Subcutaneous abdominal adipose tissue (tissue), 5 donors: ENCODE measurements around the gene PTGR3.
A peak's percentile ranks its signal among the peaks of the same experiment; 100 is the strongest.

Experiments
- H3K27ac ChIP-seq: one replicate; pipeline ENCODE4 v1.7.0; 2013; ENCODE audit warnings: low read depth, mild to moderate bottlenecking, inconsistent platforms, low read length, moderate library complexity
- H3K27me3 ChIP-seq, 5 donors: one replicate each; pipeline ENCODE4 v1.7.0; 2013; ENCODE audit warnings: low read length in 5 of 5, inconsistent platforms in 1 of 5; ENCODE audit not compliant: control insufficient read depth in 5 of 5, insufficient read depth in 4 of 5
- H3K36me3 ChIP-seq, 5 donors: one replicate each; pipeline ENCODE4 v1.7.0; 2013; ENCODE audit warnings: low read length in 5 of 5; ENCODE audit not compliant: control insufficient read depth in 5 of 5, insufficient read depth in 5 of 5
- H3K4me1 ChIP-seq, 5 donors: one replicate each; pipeline ENCODE4 v1.7.0; 2013; ENCODE audit warnings: low read length in 5 of 5, mild to moderate bottlenecking in 3 of 5, moderate library complexity in 1 of 5; ENCODE audit not compliant: control insufficient read depth in 5 of 5, insufficient read depth in 5 of 5
- H3K4me3 ChIP-seq, 5 donors: one replicate each; pipeline ENCODE4 v1.7.0; 2013; ENCODE audit warnings: low read length in 5 of 5, low read depth in 1 of 5
- H3K9ac ChIP-seq, 5 donors: one replicate each; pipeline ENCODE4 v1.7.0; 2013; ENCODE audit warnings: low read length in 5 of 5, mild to moderate bottlenecking in 4 of 5, moderate library complexity in 3 of 5
- H3K9me3 ChIP-seq, 5 donors: one replicate each; pipeline ENCODE4 v1.7.0; 2013; ENCODE audit warnings: low read length in 5 of 5; ENCODE audit not compliant: control insufficient read depth in 5 of 5
- donor health status: healthy.
- donor health status: healthy.
- donor health status: healthy.
- donor health status: healthy.
- donor health status: healthy.

Gene PTGR3, protein sequence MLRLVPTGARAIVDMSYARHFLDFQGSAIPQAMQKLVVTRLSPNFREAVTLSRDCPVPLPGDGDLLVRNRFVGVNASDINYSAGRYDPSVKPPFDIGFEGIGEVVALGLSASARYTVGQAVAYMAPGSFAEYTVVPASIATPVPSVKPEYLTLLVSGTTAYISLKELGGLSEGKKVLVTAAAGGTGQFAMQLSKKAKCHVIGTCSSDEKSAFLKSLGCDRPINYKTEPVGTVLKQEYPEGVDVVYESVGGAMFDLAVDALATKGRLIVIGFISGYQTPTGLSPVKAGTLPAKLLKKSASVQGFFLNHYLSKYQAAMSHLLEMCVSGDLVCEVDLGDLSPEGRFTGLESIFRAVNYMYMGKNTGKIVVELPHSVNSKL

DNA sequence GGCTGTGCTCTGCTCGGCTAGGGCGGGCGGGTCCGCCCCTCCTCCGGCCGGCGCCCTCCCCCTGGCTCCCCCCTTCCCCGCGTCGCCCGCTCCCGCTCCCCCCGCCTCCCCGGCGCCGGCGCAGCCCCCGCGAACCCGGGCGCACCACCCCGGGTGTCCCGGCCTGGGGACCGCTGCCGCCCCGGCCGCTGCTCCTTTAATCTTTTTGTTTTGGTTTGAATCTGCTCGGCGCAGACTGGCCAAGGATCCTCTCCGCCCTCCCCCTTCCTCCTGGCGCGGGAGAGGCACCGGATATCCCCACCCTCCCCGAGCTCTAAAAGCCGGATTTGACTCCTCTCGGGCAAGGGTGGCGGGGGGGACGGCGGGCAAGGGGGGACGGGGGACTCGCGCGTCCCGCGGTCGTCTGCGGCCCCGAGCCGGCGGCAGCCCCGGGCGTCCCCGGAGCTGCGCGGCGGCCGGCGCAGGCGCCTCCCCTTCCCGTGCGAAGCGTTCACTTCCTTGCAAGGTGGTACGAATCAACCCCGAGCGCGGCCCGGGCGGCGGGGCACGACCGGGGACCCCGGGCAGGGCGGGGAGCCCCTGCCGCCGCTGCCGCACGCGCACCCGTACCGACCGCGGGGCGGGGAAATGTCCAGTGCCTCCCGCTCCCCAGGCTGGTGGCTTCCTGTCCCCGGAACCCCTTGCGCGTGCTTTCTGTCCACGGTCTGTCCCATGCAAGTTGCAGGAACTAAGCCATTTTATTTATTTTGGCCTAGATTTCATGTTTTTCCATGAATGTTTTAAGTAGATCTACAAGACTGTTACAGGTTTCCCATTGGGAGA, at the start of gene PTGR3:
TSS of gene PTGR3 (minus strand) at position 11 of the 822 bp plus-strand sequence. CDS start 81 bp downstream, outside the sequence.
- peak within 1 kb of the TSS; percentile 91 for H3K27ac ChIP-seq
- no peaks in the 10 kb centered on the region for H3K27me3 ChIP-seq
- H3K4me1 ChIP-seq: peaks cover 2 to 75% (median 66%) of the 10 kb centered on the region in 5 donors

GRCh38 chr18:75257605-75258004, 48.7 kb upstream of the PTGR3 start:
- H3K9ac ChIP-seq: no peak overlapping the region

More for the DNA sequence above, at the start of gene PTGR3:
- peak within 1 kb of the TSS; percentile 44 to 87 (median 80) for H3K9ac ChIP-seq
- H3K4me3 ChIP-seq: peak within 1 kb of the TSS; percentile 70 to 99 (median 96)
- no peaks in the 10 kb centered on the region for H3K9me3 ChIP-seq
- H3K36me3 ChIP-seq: no peaks in the 10 kb centered on the region

GRCh38 chr18:75256376-75256775, 47.4 kb upstream of the PTGR3 start:
- H3K27me3 ChIP-seq: no peaks in the 10 kb centered on the region
- peaks cover 0 to 4% (median 0%) of the 10 kb centered on the region in 5 donors for H3K36me3 ChIP-seq
- H3K9ac ChIP-seq: no peak overlapping the region
- H3K4me1 ChIP-seq: peaks cover 4 to 39% (median 30%) of the 10 kb centered on the region in 5 donors
- H3K4me3 ChIP-seq: no peak overlapping the region
- no peaks in the 10 kb centered on the region for H3K9me3 ChIP-seq
- H3K27ac ChIP-seq: no peak overlapping the region

More at GRCh38 chr18:75257605-75258004, 48.7 kb upstream of the PTGR3 start:
- no peak overlapping the region for H3K4me3 ChIP-seq
- H3K27me3 ChIP-seq: no peaks in the 10 kb centered on the region
- peaks cover 4 to 27% (median 19%) of the 10 kb centered on the region in 5 donors for H3K4me1 ChIP-seq
- H3K9me3 ChIP-seq: no peaks in the 10 kb centered on the region
- no peak overlapping the region for H3K27ac ChIP-seq
- peaks cover 0 to 6% (median 0%) of the 10 kb centered on the region in 5 donors for H3K36me3 ChIP-seq

GRCh38 chr18:75255094-75255493, 46.2 kb upstream of the PTGR3 start:
- H3K27ac ChIP-seq: no peak overlapping the region
- H3K9ac ChIP-seq: no peak overlapping the region

DNA sequence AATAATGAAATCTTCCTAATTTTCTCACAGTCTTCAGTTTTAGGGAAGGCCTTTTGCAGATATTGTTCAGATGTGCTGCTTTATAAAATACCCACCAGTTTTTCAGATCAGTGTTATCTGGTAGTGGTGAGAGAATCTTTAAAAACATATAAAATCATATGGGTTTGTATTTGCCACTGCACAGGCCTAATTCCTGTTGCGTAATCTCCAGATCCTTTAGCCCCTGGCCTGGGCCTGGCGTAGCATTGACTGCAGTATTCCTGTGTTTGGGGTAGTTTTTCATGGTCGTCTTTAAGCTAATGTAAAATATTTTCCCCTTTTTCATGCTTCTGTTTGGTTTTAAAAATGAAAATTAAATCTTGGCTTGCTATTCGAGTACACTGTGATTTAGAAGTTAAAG, 44.8 kb upstream of the PTGR3 start:
- Histone ChIP-seq H3K9me3 (no peaks in the 10 kb centered on the region), H3K4me3 (peak overlapping the region in 2 of 5 donors; percentile 33 to 40), H3K4me1 (peaks cover 4 to 42% (median 40%) of the 10 kb centered on the region in 5 donors), H3K27ac (peak overlapping the region; percentile 47), H3K36me3 (no peaks in the 10 kb centered on the region), H3K9ac (peak overlapping the region in 4 of 5 donors; percentile 31 to 75 (median 60)), H3K27me3 (no peaks in the 10 kb centered on the region)

More at GRCh38 chr18:75255094-75255493, 46.2 kb upstream of the PTGR3 start:
- no peaks in the 10 kb centered on the region for H3K9me3 ChIP-seq
- no peaks in the 10 kb centered on the region for H3K27me3 ChIP-seq
- H3K4me3 ChIP-seq: no peak overlapping the region
- H3K4me1 ChIP-seq: peaks cover 4 to 43% (median 36%) of the 10 kb centered on the region in 5 donors
- no peaks in the 10 kb centered on the region for H3K36me3 ChIP-seq

DNA sequence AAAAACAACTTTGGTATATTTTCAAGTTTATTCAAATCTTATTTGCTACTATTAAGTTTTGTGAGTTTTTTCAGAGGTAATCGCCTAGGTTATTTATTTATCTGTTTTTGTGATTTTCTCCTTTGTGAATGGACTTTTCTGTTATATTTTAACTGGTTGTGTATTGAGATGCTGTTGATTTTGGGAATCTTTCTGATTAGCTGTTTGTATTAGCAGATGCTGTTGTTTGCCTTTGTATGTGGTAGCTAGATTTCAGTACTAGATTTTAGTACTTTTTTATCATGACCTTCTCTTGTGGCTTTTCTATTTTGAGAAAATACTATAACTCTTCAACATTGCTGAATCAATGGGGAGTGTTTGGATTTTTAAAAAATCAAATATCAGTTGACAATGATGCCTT, 44.1 kb upstream of the PTGR3 start:
- H3K36me3 ChIP-seq: no peaks in the 10 kb centered on the region
- peak overlapping the region in 2 of 5 donors; percentile 55 to 64 for H3K9ac ChIP-seq
- no peaks in the 10 kb centered on the region for H3K27me3 ChIP-seq
- H3K4me1 ChIP-seq: peaks cover 4 to 50% (median 47%) of the 10 kb centered on the region in 5 donors
- H3K9me3 ChIP-seq: no peaks in the 10 kb centered on the region
- H3K27ac ChIP-seq: peak overlapping the region; percentile 47
- peak overlapping the region in 1 of 5 donors; percentile 40 for H3K4me3 ChIP-seq

DNA sequence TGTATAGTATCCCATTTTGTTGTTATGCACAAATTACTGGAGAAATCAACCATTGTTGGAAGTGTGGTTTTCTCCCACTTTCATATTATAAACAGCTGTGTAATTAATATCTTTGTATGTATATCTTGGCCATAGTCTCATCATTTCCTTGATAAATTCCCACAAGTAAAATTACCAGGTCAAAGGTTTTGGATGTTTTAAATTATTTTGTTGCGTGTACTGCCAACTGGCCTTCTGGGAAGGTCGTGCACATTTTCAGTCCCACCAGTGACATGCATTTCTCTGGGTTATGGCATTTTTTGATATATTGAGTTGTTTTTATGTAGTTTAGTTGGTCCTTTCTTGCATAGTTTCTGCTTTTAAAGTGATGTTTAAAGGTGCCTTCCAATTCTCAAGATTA, 43.2 kb upstream of the PTGR3 start:
- Histone ChIP-seq H3K4me3 (no peak overlapping the region), H3K9me3 (no peaks in the 10 kb centered on the region), H3K36me3 (no peaks in the 10 kb centered on the region), H3K27ac (peak overlapping the region; percentile 25), H3K27me3 (no peaks in the 10 kb centered on the region), H3K4me1 (peaks cover 4 to 55% (median 53%) of the 10 kb centered on the region in 5 donors), H3K9ac (peak overlapping the region in 1 of 5 donors; percentile 49)

DNA sequence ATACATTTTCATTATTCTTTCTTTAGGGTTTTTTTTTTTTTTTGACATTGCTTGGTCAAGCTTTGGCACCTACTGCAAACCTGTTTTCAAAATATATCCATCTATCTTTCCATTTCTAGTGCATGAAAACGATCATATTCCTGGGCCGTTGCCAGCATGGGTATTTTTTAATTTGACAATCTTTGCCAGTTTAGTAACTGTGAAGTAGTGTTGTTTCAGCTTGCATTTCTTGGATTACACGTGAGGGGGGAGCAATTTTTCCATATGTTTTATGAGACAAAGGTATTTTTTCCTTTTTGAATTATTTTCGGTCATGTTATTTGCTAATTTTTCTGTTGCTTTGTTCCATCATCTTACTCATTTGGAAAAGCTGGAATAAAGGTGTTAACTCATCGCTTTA, 42.5 kb upstream of the PTGR3 start:
- Histone ChIP-seq H3K4me3 (no peak overlapping the region), H3K9ac (no peak overlapping the region), H3K27me3 (no peaks in the 10 kb centered on the region), H3K36me3 (no peaks in the 10 kb centered on the region), H3K4me1 (peaks cover 4 to 61% (median 60%) of the 10 kb centered on the region in 5 donors), H3K9me3 (no peaks in the 10 kb centered on the region), H3K27ac (peak overlapping the region; percentile 3)

- no peak overlapping the region for H3K4me3 ChIP-seq
- no peaks in the 10 kb centered on the region for H3K27me3 ChIP-seq
- H3K9ac ChIP-seq: no peak overlapping the region
- H3K4me1 ChIP-seq: peaks cover 6 to 65% (median 57%) of the 10 kb centered on the region in 5 donors
- H3K27ac ChIP-seq: peak overlapping the region; percentile 71
- no peaks in the 10 kb centered on the region for H3K9me3 ChIP-seq
- no peaks in the 10 kb centered on the region for H3K36me3 ChIP-seq
Observed at GRCh38 chr18:75250471-75250821, 41.5 kb upstream of the PTGR3 start.
